ENCODE results near the gene CRACDL. TPM values are rescaled to one million over a fixed set of nuclear protein-coding genes. Genes with fewer than 3 reads are reported as not detected.

Gene CRACDL
- total and polyA plus RNA-seq, 2 of the 13 experiments (the other 11 are each of a cell fraction or from before 2014, with no cell fraction given): 0.15 to 0.26 TPM

- TF ChIP-seq ZBTB8A (CRISPR knock-in tag; IDR thresholded peaks at IDR 0.05; ENCODE audit: borderline replicate concordance, low read depth) (peak; percentile 85; the same call in 1 of the 2 replicates), ZNF75D (CRISPR knock-in tag; IDR thresholded peaks at IDR 0.05; ENCODE audit: borderline replicate concordance) (0 out of 2 replicates have a peak, but pooled peaks have one; percentile 16), ZNF205 (CRISPR knock-in tag; IDR thresholded peaks at IDR 0.05) (peak; percentile 82), ZNF432 (CRISPR knock-in tag; IDR thresholded peaks at IDR 0.05; ENCODE audit: borderline replicate concordance) (no peak), ZNF362 (CRISPR knock-in tag; IDR thresholded peaks at IDR 0.05; ENCODE audit: borderline replicate concordance) (peak; percentile 80), NR1H2 (CRISPR knock-in tag; IDR thresholded peaks at IDR 0.05; ENCODE audit: borderline replicate concordance, low read depth) (no peak), MTA3 (CRISPR knock-in tag; IDR thresholded peaks at IDR 0.05) (no peak), SP2 (CRISPR knock-in tag; IDR thresholded peaks at IDR 0.05) (no peak), ZNF143 (CRISPR knock-in tag; IDR thresholded peaks at IDR 0.05) (no peak; the same call in 1 of the 2 replicates), TAF15 (IDR thresholded peaks at IDR 0.05; ENCODE audit: low read depth, low read length, poor library complexity, severe bottlenecking) (no peak), ZNF674 (CRISPR knock-in tag; IDR thresholded peaks at IDR 0.05; ENCODE audit: low read depth) (no peak), FOXO1 (CRISPR knock-in tag; IDR thresholded peaks at IDR 0.05) (peak; percentile 84; the same call in 1 of the 2 replicates), ZNF878 (CRISPR knock-in tag; IDR thresholded peaks at IDR 0.05) (peak; percentile 88), ZSCAN30 (CRISPR knock-in tag; IDR thresholded peaks at IDR 0.05) (peak; percentile 81; the same call in 1 of the 2 replicates), ZBTB38 (CRISPR knock-in tag; IDR thresholded peaks at IDR 0.05) (peak; percentile 91), PAWR (CRISPR knock-in tag; IDR thresholded peaks at IDR 0.05; ENCODE audit: borderline replicate concordance) (no peak), ZFP37 (CRISPR knock-in tag; IDR thresholded peaks at IDR 0.05; ENCODE audit: borderline replicate concordance) (peak; percentile 70; the same call in 1 of the 2 replicates), HNF4A (CRISPR knock-in tag; IDR thresholded peaks at IDR 0.05) (peak; percentile 99), CEBPG (CRISPR knock-in tag; IDR thresholded peaks at IDR 0.05) (peak; percentile 92), ZNF256 (CRISPR knock-in tag; conservative IDR thresholded peaks at IDR 0.05) (0 out of 2 replicates have a peak, but pooled peaks have one; percentile 9)
- TF ChIP-seq, protein P1, sequence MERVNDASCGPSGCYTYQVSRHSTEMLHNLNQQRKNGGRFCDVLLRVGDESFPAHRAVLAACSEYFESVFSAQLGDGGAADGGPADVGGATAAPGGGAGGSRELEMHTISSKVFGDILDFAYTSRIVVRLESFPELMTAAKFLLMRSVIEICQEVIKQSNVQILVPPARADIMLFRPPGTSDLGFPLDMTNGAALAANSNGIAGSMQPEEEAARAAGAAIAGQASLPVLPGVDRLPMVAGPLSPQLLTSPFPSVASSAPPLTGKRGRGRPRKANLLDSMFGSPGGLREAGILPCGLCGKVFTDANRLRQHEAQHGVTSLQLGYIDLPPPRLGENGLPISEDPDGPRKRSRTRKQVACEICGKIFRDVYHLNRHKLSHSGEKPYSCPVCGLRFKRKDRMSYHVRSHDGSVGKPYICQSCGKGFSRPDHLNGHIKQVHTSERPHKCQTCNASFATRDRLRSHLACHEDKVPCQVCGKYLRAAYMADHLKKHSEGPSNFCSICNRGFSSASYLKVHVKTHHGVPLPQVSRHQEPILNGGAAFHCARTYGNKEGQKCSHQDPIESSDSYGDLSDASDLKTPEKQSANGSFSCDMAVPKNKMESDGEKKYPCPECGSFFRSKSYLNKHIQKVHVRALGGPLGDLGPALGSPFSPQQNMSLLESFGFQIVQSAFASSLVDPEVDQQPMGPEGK (CRISPR knock-in tag; IDR thresholded peaks at IDR 0.05): peak; percentile 98
- TF ChIP-seq, protein P2, sequence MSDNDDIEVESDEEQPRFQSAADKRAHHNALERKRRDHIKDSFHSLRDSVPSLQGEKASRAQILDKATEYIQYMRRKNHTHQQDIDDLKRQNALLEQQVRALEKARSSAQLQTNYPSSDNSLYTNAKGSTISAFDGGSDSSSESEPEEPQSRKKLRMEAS (IDR thresholded peaks at IDR 0.05): peak; percentile 93
- TF ChIP-seq, protein P3, sequence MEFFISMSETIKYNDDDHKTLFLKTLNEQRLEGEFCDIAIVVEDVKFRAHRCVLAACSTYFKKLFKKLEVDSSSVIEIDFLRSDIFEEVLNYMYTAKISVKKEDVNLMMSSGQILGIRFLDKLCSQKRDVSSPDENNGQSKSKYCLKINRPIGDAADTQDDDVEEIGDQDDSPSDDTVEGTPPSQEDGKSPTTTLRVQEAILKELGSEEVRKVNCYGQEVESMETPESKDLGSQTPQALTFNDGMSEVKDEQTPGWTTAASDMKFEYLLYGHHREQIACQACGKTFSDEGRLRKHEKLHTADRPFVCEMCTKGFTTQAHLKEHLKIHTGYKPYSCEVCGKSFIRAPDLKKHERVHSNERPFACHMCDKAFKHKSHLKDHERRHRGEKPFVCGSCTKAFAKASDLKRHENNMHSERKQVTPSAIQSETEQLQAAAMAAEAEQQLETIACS (CRISPR knock-in tag; IDR thresholded peaks at IDR 0.05): no peak
Observed at GRCh38 chr2:98795891-98796676, 139.9 kb downstream of the CRACDL start (continued).
